ENCODE data around the gene ASB5.

DNA sequence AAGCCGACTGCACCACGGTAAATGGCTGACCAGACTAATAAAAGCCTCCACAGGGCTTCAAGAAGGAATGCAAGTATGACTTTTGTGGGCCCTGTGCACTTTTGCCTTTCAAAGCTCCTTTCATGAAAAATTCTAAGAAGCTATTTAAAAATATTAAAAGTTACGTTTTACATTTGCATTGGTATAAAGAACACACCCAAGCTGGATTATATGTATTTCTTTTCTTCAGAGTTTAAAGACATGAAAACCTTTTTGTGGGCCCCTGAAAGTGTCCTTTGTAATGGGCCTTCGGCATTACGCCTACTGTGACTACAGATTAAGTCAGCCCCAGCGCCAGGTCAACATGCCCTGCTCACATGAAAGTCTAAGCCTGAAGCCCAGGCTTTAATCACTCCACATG is 20.5 kb upstream of the ASB5 start:
- no peak for TF ChIP-seq GATA2 (IDR thresholded peaks at IDR 0.05; ENCODE audit: low read depth, low read length)
- no peak for TF ChIP-seq GATA3 (IDR thresholded peaks at IDR 0.05; ENCODE audit: low read depth, low read length)
